ENCODE results near the gene VPS29. TPM values are rescaled to one million over a fixed set of nuclear protein-coding genes. Genes with fewer than 3 reads are reported as not detected.

The VPS29 gene
- total RNA-seq, 1 donor from 2014 or later, result 72.6 TPM

DNA sequence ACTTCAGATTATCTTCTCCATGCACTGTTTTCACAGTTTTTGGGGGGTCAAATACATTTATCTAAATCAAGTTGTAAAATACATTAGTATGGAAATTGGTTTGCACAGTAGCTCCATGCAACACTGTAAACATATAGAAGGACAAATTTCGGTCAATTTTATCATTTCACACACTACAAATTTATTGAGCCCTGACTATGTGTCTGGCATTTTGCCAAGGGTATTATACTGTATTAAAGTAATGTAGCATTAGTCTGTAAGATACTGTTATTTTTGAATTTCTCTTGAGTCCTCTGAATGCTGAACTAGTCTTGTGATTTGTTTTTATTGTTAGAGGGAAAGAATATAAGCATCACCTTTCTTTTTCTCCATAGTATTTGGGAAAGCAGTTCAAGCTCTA, 1.5 kb upstream of the VPS29 start:
- TF ChIP-seq, protein P1, sequence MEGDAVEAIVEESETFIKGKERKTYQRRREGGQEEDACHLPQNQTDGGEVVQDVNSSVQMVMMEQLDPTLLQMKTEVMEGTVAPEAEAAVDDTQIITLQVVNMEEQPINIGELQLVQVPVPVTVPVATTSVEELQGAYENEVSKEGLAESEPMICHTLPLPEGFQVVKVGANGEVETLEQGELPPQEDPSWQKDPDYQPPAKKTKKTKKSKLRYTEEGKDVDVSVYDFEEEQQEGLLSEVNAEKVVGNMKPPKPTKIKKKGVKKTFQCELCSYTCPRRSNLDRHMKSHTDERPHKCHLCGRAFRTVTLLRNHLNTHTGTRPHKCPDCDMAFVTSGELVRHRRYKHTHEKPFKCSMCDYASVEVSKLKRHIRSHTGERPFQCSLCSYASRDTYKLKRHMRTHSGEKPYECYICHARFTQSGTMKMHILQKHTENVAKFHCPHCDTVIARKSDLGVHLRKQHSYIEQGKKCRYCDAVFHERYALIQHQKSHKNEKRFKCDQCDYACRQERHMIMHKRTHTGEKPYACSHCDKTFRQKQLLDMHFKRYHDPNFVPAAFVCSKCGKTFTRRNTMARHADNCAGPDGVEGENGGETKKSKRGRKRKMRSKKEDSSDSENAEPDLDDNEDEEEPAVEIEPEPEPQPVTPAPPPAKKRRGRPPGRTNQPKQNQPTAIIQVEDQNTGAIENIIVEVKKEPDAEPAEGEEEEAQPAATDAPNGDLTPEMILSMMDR (conservative IDR thresholded peaks at IDR 0.05), result no peak
- H3K9me3 Mint-ChIP-seq, result peaks cover 8% of the 10 kb centered on the region
- H3K27ac Mint-ChIP-seq, result no peak overlapping the region
- peaks cover 6% of the 10 kb centered on the region for H3K36me3 Mint-ChIP-seq
- peaks cover 4% of the 10 kb centered on the region for H3K27me3 Mint-ChIP-seq
- no peak for DNase-seq (ENCODE audit: extremely low spot score, unreplicated experiment)
- H3K4me3 Mint-ChIP-seq, result peak overlapping the region; percentile 61
- H3K4me1 Mint-ChIP-seq (ENCODE audit: unreplicated experiment), result peaks cover 17% of the 10 kb centered on the region

DNA sequence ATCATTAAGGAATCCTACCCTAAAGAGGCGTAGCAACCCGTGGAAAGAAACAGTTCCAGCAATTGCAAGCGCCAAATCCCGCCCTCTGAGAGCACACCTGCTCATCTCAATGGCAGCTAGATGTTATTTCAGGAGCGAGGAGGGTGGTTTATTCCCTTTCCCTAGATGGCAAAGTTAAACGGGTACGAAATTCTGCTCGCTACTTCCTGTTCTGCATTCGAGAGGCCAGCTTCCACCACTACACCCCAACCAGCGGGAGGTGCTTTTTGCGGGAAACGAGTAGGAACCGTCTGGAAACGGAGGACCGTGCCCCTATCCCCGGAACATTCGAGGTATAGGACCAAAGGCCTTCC, 536 bp downstream of the VPS29 start:
- TF ChIP-seq, protein P1 (conservative IDR thresholded peaks at IDR 0.05), result no peak
- peaks cover 8% of the 10 kb centered on the region for H3K9me3 Mint-ChIP-seq
- peak overlapping the region; percentile 96 for H3K27ac Mint-ChIP-seq
- H3K27me3 Mint-ChIP-seq, result peaks cover 4% of the 10 kb centered on the region
- no peak for DNase-seq (ENCODE audit: extremely low spot score, unreplicated experiment)
- H3K4me1 Mint-ChIP-seq (ENCODE audit: unreplicated experiment), result peaks cover 17% of the 10 kb centered on the region
- peaks cover 6% of the 10 kb centered on the region for H3K36me3 Mint-ChIP-seq
- peak overlapping the region; percentile 100 for H3K4me3 Mint-ChIP-seq

DNA sequence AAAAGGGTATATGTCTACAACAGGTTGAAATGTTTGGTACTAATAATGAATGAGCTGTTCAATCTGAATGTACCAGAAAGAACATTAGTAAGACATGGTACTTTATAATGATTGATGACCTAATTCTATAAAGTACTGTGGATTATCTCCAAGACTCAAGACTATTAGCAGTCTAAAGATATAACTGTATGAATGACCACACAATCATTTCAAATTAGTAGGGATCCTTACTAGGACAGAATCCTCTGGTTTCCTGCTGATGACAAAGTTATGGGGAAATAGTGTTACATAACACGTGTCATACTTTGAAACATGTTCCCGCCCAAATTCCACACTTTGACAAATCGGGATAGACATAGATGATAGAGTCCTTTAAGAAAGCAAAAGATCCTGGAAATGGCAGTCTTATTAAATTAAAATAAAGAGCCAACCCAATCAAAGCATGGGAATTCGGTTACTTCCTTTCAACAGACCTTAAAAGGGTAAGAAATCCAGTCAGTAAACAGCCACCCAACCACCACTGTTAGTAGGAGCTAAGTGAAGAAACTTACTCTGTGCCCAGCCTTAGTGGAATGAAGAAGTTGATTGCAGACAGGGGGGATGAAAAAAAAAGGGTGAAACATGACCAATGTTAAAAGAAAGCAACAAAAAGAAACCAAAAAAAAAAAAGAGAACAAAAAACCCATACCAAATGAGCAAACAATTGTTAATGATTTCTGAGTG, 2.8 kb downstream of the VPS29 start:
- TF ChIP-seq, protein P1 (conservative IDR thresholded peaks at IDR 0.05), result no peak
- Mint-ChIP-seq H3K27me3 (peaks cover 4% of the 10 kb centered on the region), H3K36me3 (peaks cover 15% of the 10 kb centered on the region), H3K27ac (peak overlapping the region; percentile 17), H3K9me3 (peaks cover 8% of the 10 kb centered on the region), H3K4me3 (peak overlapping the region; percentile 68), H3K4me1 (ENCODE audit: unreplicated experiment) (peaks cover 17% of the 10 kb centered on the region)
- DNase-seq (ENCODE audit: extremely low spot score, unreplicated experiment), result no peak

DNA sequence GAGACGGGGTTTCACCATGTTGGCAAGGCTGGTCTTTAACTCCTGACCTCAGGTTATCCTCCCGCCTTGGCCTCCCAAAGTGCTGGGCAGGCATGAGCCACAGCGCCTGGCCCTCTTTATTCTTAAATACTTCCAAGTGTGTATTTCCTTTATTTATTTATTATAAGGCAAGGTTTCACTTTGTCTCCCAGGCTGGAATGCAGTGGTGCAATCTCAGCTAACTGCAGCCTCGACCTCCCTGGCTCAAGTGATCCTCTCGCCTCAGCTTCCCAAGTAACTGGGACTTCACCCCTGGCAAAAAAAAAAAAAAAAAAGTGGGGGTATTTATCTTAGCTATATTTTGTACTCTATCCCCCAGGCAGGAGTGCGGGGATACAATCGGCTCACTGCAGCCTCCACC, 26.5 kb downstream of the VPS29 start:
- Mint-ChIP-seq H3K4me1 (ENCODE audit: unreplicated experiment) (no peaks in the 10 kb centered on the region), H3K4me3 (no peak overlapping the region), H3K9me3 (no peaks in the 10 kb centered on the region), H3K27ac (no peak overlapping the region), H3K36me3 (peaks cover 3% of the 10 kb centered on the region), H3K27me3 (no peaks in the 10 kb centered on the region)
- TF ChIP-seq, protein P1 (conservative IDR thresholded peaks at IDR 0.05), result no peak
- no peak for DNase-seq (ENCODE audit: extremely low spot score, unreplicated experiment)

DNA sequence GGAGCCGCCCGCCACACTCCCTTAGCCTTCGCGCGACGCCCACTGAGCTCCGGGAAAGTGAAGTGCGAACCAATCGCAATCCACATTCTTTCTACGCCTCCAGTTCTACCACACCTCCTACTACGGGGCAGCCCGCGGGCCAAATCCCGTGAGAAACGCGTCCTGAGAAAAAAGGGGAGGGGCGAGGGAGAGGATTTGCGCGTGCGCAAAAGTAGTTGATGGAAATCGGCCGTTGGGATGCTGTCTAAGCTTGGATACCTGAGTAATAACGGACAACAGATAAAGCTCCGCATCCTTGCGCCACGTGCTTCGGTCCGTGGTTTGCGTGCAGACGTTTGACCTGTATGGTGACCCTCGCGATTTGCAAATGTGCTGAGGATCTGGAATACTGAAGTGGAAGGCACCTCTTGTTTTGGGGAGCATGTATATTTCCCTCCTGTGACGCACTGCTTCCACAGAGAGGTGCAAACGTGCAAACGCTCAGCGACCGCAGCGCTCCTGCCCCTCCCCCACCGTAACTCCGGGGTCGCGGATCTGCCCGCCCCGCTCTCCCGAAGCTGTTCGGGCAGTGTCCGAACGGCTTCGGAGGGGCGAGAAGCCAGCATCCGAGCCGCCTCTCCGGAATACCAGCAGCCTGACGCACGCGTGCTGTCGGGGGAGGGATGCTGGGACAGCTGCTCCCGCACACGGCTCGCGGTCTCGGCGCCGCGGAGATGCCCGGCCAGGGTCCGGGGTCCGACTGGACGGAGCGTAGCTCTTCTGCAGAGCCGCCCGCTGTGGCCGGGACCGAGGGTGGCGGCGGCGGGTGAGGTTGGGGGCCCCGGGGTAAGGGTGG, 33.5 kb downstream of the VPS29 start, which contains the start of the genes FAM216A and GPN3:
Gene FAM216A (plus strand): TSS at position 632 of the 835 bp plus-strand sequence. CDS start 31 bp downstream, at position 663.
Gene GPN3 (minus strand): TSS at position 44 of the 835 bp plus-strand sequence. CDS start 54 bp downstream, outside the sequence.
- no peaks in the 10 kb centered on the region for H3K27me3 Mint-ChIP-seq
- peak within 1 kb of the TSS; percentile 97 for H3K27ac Mint-ChIP-seq
- H3K9me3 Mint-ChIP-seq, result no peaks in the 10 kb centered on the region
- peaks cover 6% of the 10 kb centered on the region for H3K36me3 Mint-ChIP-seq
- TF ChIP-seq, protein P1 (conservative IDR thresholded peaks at IDR 0.05), result no peak
- H3K4me1 Mint-ChIP-seq (ENCODE audit: unreplicated experiment), result peaks cover 14% of the 10 kb centered on the region
- DNase-seq (ENCODE audit: extremely low spot score, unreplicated experiment), result peak; percentile 96
- H3K4me3 Mint-ChIP-seq, result peak within 1 kb of the TSS; percentile 100

Measured in type B pancreatic cell (in vitro differentiated cells).